Measurements from ENCODE around the gene KANSL1.

KANSL1 gene

GRCh38 chr17:45996282-45996937 is 196.8 kb downstream of the KANSL1 start:
- DNase-seq = no peak

DNA sequence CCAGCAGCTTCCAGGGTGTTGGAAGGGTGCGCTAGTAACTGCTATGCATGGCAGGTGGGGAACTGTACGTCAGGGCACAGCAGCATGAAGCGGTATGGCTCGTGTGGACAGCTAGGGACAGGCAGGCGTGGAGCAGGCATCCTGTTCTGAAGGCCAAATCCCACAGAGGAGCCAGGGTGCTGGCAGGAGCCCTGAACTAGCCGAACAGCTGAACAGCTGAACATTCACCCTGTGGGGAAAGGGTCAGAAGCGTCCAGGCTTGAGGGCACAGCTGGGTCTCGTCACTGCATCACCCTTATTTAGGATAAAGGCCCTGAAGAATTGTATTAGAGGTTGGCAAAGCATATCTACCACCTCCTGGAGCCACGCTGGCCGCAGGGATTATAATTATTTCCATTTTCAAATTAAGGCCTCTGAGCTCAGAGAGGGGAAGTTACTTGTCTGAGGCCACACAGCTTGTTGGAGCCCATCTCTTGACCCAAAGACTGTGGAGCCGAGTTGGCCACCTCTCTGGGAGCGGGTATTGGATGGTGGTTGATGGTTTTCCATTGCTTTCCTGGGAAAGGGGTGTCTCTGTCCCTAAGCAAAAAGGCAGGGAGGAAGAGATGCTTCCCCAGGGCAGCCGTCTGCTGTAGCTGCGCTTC is 197.5 kb downstream of the KANSL1 start:
- DNase-seq = no peak

- DNase-seq = no peak
Measured at GRCh38 chr17:45994987-45995386, 198.2 kb downstream of the KANSL1 start.

DNA sequence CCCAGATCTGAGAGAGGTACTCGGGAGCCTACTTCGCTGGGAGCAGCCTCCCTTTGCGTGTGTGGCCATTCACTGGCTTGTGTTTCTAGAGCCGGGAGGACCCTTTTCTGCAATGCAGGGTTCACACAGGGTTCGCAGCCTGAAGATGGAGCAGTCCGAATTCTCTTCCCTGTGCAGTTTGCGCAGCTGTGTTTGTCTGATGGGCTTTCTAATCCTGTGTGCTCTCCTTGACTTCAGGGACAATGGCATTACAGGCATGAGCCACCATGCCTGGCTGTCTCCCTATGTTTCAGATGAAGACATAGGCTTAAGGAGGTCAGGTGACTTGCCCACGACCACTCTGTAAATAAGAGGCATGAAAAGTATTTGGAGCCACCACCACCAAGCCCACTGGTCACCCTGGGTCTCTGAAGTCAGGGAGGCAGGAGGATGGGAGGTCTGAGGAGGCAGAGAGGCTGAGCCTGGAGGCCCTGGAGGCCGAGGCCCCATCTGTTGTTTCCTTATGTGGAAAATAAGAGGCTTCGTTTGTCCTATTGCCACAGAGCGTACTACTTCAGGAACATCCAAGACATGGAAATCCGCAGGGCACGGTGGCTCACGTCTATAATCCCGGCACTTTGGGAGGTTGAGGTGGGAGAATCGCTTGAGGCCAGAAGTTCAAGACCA is 199.1 kb downstream of the KANSL1 start:
- no peak for DNase-seq

GRCh38 chr17:45992904-45993303 is 200.3 kb downstream of the KANSL1 start:
- no peak for DNase-seq

- no peak for DNase-seq
Measured at GRCh38 chr17:45992175-45992574, 201.1 kb downstream of the KANSL1 start.

DNA sequence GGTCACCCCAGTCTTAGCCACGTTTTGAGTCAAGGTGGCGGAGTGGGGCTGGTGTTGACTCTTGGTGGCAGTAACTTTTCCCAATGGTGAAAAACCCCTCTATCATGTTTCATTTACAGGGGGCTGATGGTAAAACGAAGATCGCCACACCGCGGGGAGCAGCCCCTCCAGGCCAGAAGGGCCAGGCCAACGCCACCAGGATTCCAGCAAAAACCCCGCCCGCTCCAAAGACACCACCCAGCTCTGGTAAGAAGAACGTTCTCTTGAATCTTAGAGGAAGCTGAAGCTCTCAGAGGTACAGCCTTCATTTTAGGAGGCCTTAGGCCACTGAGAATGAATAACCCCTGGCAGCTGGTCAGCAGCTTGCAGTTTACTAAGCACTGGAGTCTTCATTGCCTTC is 201.9 kb downstream of the KANSL1 start:
- DNase-seq = no peak

DNA sequence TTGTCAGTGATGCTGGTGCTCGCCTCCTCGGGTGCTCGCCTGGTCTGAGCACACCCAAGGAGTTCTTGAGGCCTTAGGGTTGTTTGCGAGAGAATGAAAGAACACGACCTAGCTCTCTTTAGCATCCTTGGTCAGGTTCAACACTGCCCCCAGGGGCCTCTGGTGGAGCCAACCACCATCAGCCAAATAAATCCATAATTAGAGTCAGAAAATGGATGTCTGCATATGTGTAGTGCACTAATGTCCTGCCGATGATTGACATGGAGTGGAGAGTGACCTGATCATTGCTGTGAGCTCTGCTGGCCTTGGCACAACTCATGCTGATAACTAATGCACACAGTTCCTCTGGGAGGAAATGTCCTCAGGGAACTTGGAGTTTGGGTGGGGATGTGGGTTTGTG is 202.3 kb downstream of the KANSL1 start:
- no peak for DNase-seq

GRCh38 chr17:45989759-45990158 is 203.5 kb downstream of the KANSL1 start:
- DNase-seq = no peak

DNA sequence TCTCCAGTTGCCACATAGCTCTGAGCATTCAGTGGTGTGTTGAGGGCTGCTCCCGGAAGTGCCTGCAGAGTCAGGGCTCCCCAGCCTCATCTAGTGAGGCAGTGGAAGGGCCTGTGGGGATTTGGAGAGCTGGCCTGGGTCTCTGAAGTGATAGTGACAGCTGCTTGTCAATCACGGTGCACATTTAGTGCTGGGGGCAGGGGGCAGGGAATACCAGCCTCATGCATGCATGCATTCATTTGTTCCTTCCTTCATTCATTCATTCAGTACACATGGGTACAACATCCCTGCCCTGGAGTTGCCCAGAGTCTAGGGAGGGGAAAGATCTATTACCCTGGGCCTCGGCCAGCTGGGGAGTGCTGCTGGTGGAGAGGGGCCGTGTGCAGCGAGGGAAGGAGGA is 205.5 kb downstream of the KANSL1 start:
- DNase-seq = no peak

DNA sequence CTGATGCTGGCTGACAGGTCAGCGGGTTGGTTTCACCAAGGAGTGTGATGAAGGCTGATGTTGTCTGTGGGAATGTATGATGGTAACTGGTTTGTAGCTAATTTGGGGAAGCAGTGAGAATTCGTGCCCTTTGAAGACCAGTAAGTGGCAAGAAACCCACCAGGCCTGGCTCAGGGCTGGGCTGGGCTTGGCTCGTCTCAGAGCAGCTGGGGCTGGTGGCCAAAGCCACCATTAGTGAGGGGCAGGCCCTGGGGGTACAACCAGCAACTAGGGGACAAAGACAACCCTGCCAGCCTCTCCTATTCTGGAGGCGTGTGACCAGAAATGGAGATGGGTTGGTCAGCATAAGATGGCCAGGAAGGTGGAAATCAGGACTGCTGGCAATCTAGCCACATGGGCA is 207.2 kb downstream of the KANSL1 start:
- DNase-seq = no peak

- DNase-seq = no peak
Measured at GRCh38 chr17:45985447-45985846, 207.8 kb downstream of the KANSL1 start.

DNA sequence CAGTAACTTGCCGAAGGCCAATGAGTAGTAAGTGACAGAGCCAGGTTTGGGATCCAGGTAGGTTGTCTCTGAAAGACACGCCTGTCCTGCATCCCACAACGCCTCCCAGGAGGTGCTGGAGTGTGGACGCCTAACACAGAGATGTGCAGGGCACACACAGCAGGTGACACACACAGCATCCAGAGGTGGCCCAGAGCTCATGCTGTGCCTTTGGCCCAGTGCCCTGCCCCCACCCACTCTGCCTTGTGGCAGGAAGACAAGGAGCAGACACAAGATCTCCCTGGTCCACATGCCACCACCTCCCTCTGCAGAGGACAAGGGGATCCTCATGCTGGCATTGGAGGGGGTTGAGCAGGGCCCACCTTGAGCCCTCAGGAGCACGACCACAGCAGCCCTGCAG is 208.9 kb downstream of the KANSL1 start:
- no peak for DNase-seq

GRCh38 chr17:45983614-45984310 is 209.5 kb downstream of the KANSL1 start:
- DNase-seq = no peak

- DNase-seq = no peak
Measured at GRCh38 chr17:45982791-45983613, 210.2 kb downstream of the KANSL1 start.

GRCh38 chr17:45981306-45981705 is 211.9 kb downstream of the KANSL1 start:
- DNase-seq = no peak

- DNase-seq = no peak
Measured at GRCh38 chr17:45980855-45981254, 212.4 kb downstream of the KANSL1 start.
